ENCODE measurements around the gene FAM50B.

GRCh38 chr6:3801960-3802359 is 47.2 kb upstream of the FAM50B start:
- TF ChIP-seq BHLHE40 (IDR thresholded peaks at IDR 0.05; ENCODE audit: borderline replicate concordance) (no peak), PKNOX1 (IDR thresholded peaks at IDR 0.05) (no peak), FOXM1 (IDR thresholded peaks at IDR 0.05; ENCODE audit: borderline replicate concordance) (no peak), SP1 (IDR thresholded peaks at IDR 0.05) (no peak), ELF4 (IDR thresholded peaks at IDR 0.05) (no peak), FOXK2 (IDR thresholded peaks at IDR 0.05) (no peak), HDGF (IDR thresholded peaks at IDR 0.05; ENCODE audit: borderline replicate concordance) (no peak)
